Mesenchymal stem cell (in vitro differentiated cells and primary cell): ENCODE data around the gene FGGY.

Source experiments
- DNase-seq: peaks from one replicate; pipeline ENCODE4 v3.0.0-alpha.2; 2013
- H2AFZ ChIP-seq: one replicate; pipeline ENCODE4 v1.6.1; 2013; ENCODE audit warnings: low read depth, mild to moderate bottlenecking, control low read depth, inconsistent platforms, low read length, moderate library complexity
- H2AK5ac ChIP-seq: 2 replicates; pipeline ENCODE4 v1.6.1; 2013; ENCODE audit warnings: low read length, moderate library complexity, mild to moderate bottlenecking, inconsistent platforms; ENCODE audit not compliant: severe bottlenecking
- H2BK120ac ChIP-seq: one replicate; pipeline ENCODE4 v1.6.1; 2013; ENCODE audit warnings: low read depth, mild to moderate bottlenecking, inconsistent platforms, low read length, moderate library complexity
- H2BK12ac ChIP-seq, 2 experiments: one replicate each; pipeline ENCODE4 v1.6.1; 2013; ENCODE audit warnings: inconsistent platforms in 2 of 2, low read length in 2 of 2, mild to moderate bottlenecking in 2 of 2, moderate library complexity in 2 of 2, control low read depth in 1 of 2
- H2BK15ac ChIP-seq: one replicate; pipeline ENCODE4 v1.6.1; 2013; ENCODE audit warnings: mild to moderate bottlenecking, low read depth, inconsistent platforms; ENCODE audit not compliant: poor library complexity, severe bottlenecking
- H2BK5ac ChIP-seq: 2 replicates; pipeline ENCODE4 v1.6.1; 2013; ENCODE audit warnings: low read depth, mild to moderate bottlenecking, low read length, control low read depth, inconsistent platforms; ENCODE audit not compliant: poor library complexity, severe bottlenecking
- H3K14ac ChIP-seq, 2 experiments: one replicate each; pipeline ENCODE4 v1.6.1; 2013; ENCODE audit warnings: inconsistent platforms in 2 of 2, low read length in 2 of 2, control low read depth in 1 of 2, mild to moderate bottlenecking in 1 of 2, moderate library complexity in 1 of 2
- H3K18ac ChIP-seq, 2 experiments: one replicate each; pipeline ENCODE4 v1.6.1; 2013; ENCODE audit warnings: inconsistent platforms in 2 of 2, low read length in 2 of 2, control low read depth in 1 of 2, low read depth in 1 of 2, mild to moderate bottlenecking in 1 of 2
- H3K23ac ChIP-seq, 2 experiments: one replicate each; pipeline ENCODE4 v1.6.1; 2013; ENCODE audit warnings: inconsistent platforms in 2 of 2, low read length in 2 of 2, mild to moderate bottlenecking in 2 of 2, moderate library complexity in 2 of 2, control low read depth in 1 of 2
- H3K27ac ChIP-seq: 2 replicates; pipeline ENCODE4 v1.5.1; 2013; ENCODE audit warnings: mild to moderate bottlenecking, moderate library complexity, low read length, control low read depth, inconsistent platforms; ENCODE audit not compliant: poor library complexity, severe bottlenecking
- H3K27me3 ChIP-seq, 2 experiments: 2 replicates each; pipeline versions ENCODE4 v1.6.1 to v1.7.0; 2013; ENCODE audit warnings: low read length in 2 of 2, mild to moderate bottlenecking in 2 of 2, moderate library complexity in 2 of 2, control low read depth in 1 of 2, inconsistent platforms in 1 of 2; ENCODE audit not compliant: control insufficient read depth in 1 of 2, insufficient read depth in 1 of 2
- H3K36me3 ChIP-seq, 2 experiments: 2 replicates each; pipeline versions ENCODE4 v1.6.1 to v1.7.0; 2013; ENCODE audit warnings: low read length in 2 of 2, control low read depth in 1 of 2, inconsistent platforms in 1 of 2, low read depth in 1 of 2, mild to moderate bottlenecking in 1 of 2; ENCODE audit not compliant: insufficient read depth in 2 of 2, control insufficient read depth in 1 of 2
- H3K4ac ChIP-seq, 2 experiments: one replicate each; pipeline ENCODE4 v1.6.1; 2013; ENCODE audit warnings: inconsistent platforms in 2 of 2, low read length in 2 of 2, mild to moderate bottlenecking in 2 of 2, moderate library complexity in 2 of 2, control low read depth in 1 of 2, low read depth in 1 of 2
- H3K4me1 ChIP-seq: 2 replicates; pipeline ENCODE4 v1.6.1; 2013; ENCODE audit warnings: low read depth, low read length, control low read depth; ENCODE audit not compliant: control insufficient read depth, insufficient read depth
- H3K4me2 ChIP-seq: 2 replicates; pipeline ENCODE4 v1.6.1; 2013; ENCODE audit warnings: low read length, mild to moderate bottlenecking, inconsistent platforms; ENCODE audit not compliant: poor library complexity, severe bottlenecking
- H3K4me3 ChIP-seq, 2 experiments: 2 replicates each; pipeline versions ENCODE4 v1.5.1 to v1.7.0; 2013; ENCODE audit warnings: low read length in 2 of 2, mild to moderate bottlenecking in 2 of 2, control low read depth in 1 of 2, low read depth in 1 of 2; ENCODE audit not compliant: insufficient read depth in 1 of 2
- H3K79me1 ChIP-seq: replicated peaks from 2 replicates; pipeline ENCODE4 v1.6.1; 2013; ENCODE audit warnings: mild to moderate bottlenecking, control low read depth, low read length, inconsistent platforms; ENCODE audit not compliant: poor library complexity, severe bottlenecking
- H3K9ac ChIP-seq: 2 replicates; pipeline ENCODE4 v1.7.0; 2013; ENCODE audit warnings: mild to moderate bottlenecking, low read length, moderate library complexity
- H3K9me3 ChIP-seq: 2 replicates; pipeline ENCODE4 v1.7.0; 2013; ENCODE audit warnings: mild to moderate bottlenecking, low read length; ENCODE audit not compliant: control insufficient read depth
- H4K8ac ChIP-seq: one replicate; pipeline ENCODE4 v1.6.1; 2013; ENCODE audit warnings: inconsistent platforms, mild to moderate bottlenecking, low read length, moderate library complexity
- H4K91ac ChIP-seq: one replicate; pipeline ENCODE4 v1.6.1; 2013; ENCODE audit warnings: mild to moderate bottlenecking, low read length, inconsistent platforms
- WGBS: methylation state at CpG from one replicate; pipeline ENCODE4 v1.1.7; 2013; ENCODE audit warnings: mixed read lengths; 5-methylcytosine and 5-hydroxymethylcytosine counted together

The FGGY gene

GRCh38 chr1:59509341-59509875 is 212.5 kb downstream of the FGGY start:
- Histone ChIP-seq H2BK120ac (peak overlapping the region; percentile 44), H3K79me1 (no peaks in the 10 kb centered on the region), H3K4ac (no peak overlapping the region), H2AFZ (no peak overlapping the region), H4K8ac (no peak overlapping the region), H2AK5ac (no peak overlapping the region), H3K4me3 (no peak overlapping the region), H3K4me1 (no peaks in the 10 kb centered on the region), H3K4me2 (no peak overlapping the region), H2BK15ac (no peak overlapping the region), H3K9ac (no peak overlapping the region), H2BK5ac (no peak overlapping the region), H3K27ac (no peak overlapping the region), H4K91ac (no peak overlapping the region), H3K36me3 (peaks cover 0 to 4% of the 10 kb centered on the region in 2 experiments), H3K9me3 (no peaks in the 10 kb centered on the region), H3K14ac (no peak overlapping the region), H2BK12ac (peak overlapping the region in 1 of 2 experiments; percentile 96), H3K18ac (no peak overlapping the region), H3K27me3 (no peaks in the 10 kb centered on the region), H3K23ac (no peak overlapping the region)
- 88% methylated on average over 3 of the region's 3 CpGs for WGBS
- no peak for DNase-seq

- no peak overlapping the region for H2BK120ac ChIP-seq
- no peak overlapping the region for H2BK12ac ChIP-seq
- no peak overlapping the region for H2AFZ ChIP-seq
- H3K4me2 ChIP-seq, result no peak overlapping the region
- 95% methylated on average over 1 of the region's 1 CpG for WGBS
- H3K27ac ChIP-seq, result no peak overlapping the region
- H3K23ac ChIP-seq, result no peak overlapping the region
- H3K79me1 ChIP-seq, result no peaks in the 10 kb centered on the region
- H3K9ac ChIP-seq, result no peak overlapping the region
- no peak overlapping the region for H2BK15ac ChIP-seq
- no peaks in the 10 kb centered on the region for H3K4me1 ChIP-seq
- H3K14ac ChIP-seq, result no peak overlapping the region
- H2BK5ac ChIP-seq, result no peak overlapping the region
- no peak overlapping the region for H3K4me3 ChIP-seq
- H2AK5ac ChIP-seq, result no peak overlapping the region
- H4K91ac ChIP-seq, result no peak overlapping the region
- H3K4ac ChIP-seq, result no peak overlapping the region
- H3K9me3 ChIP-seq, result no peaks in the 10 kb centered on the region
- H3K18ac ChIP-seq, result no peak overlapping the region
- H3K36me3 ChIP-seq, result peaks cover 0 to 4% of the 10 kb centered on the region in 2 experiments
- no peak overlapping the region for H4K8ac ChIP-seq
- no peaks in the 10 kb centered on the region for H3K27me3 ChIP-seq
- no peak for DNase-seq
Observed at GRCh38 chr1:59510249-59510648, 213.4 kb downstream of the FGGY start.

- Histone ChIP-seq H3K36me3 (peaks cover 0 to 4% of the 10 kb centered on the region in 2 experiments), H3K4me2 (no peak overlapping the region), H3K9ac (no peak overlapping the region), H3K18ac (no peak overlapping the region), H3K4me3 (no peak overlapping the region), H2AFZ (no peak overlapping the region), H2BK5ac (no peak overlapping the region), H2BK120ac (no peak overlapping the region), H3K79me1 (no peaks in the 10 kb centered on the region), H3K27me3 (no peaks in the 10 kb centered on the region), H3K9me3 (no peaks in the 10 kb centered on the region), H2AK5ac (no peak overlapping the region), H3K4ac (no peak overlapping the region), H4K91ac (no peak overlapping the region), H3K27ac (no peak overlapping the region), H3K4me1 (no peaks in the 10 kb centered on the region), H4K8ac (no peak overlapping the region), H3K23ac (no peak overlapping the region), H2BK12ac (no peak overlapping the region), H3K14ac (no peak overlapping the region), H2BK15ac (no peak overlapping the region)
- WGBS, result 93% methylated on average over 7 of the region's 7 CpGs
- DNase-seq, result no peak
Observed at GRCh38 chr1:59511476-59512465, 214.9 kb downstream of the FGGY start.

GRCh38 chr1:59512702-59513101 is 215.8 kb downstream of the FGGY start:
- DNase-seq, result no peak
- WGBS, result 95% methylated on average over 1 of the region's 1 CpG
- Histone ChIP-seq H2BK5ac (no peak overlapping the region), H3K14ac (no peak overlapping the region), H3K36me3 (peaks cover 0 to 7% of the 10 kb centered on the region in 2 experiments), H3K27me3 (no peaks in the 10 kb centered on the region), H2AK5ac (no peak overlapping the region), H3K4me1 (no peaks in the 10 kb centered on the region), H3K79me1 (no peaks in the 10 kb centered on the region), H3K27ac (no peak overlapping the region), H4K91ac (no peak overlapping the region), H3K4me3 (no peak overlapping the region), H3K9me3 (no peaks in the 10 kb centered on the region), H3K4ac (no peak overlapping the region), H4K8ac (no peak overlapping the region), H3K23ac (no peak overlapping the region), H2AFZ (no peak overlapping the region), H2BK15ac (no peak overlapping the region), H2BK12ac (no peak overlapping the region), H3K4me2 (no peak overlapping the region), H3K9ac (no peak overlapping the region), H2BK120ac (no peak overlapping the region), H3K18ac (no peak overlapping the region)
